ENCODE results near the gene TYW1.
"Not testable (repeated sequence)": the region's sequence is repeated elsewhere in the genome, so short reads cannot be mapped to it uniquely, and the experiment has no call there.

Gene TYW1

GRCh38 chr7:67189160-67189559 is 192.5 kb downstream of the TYW1 start:
- not testable (repeated sequence) for H3K36me3 ChIP-seq (ENCODE audit: control insufficient read depth in 5 of 5, insufficient read depth in 5 of 5, low read length in 5 of 5); H3K4me1 ChIP-seq (ENCODE audit: control insufficient read depth in 5 of 5, insufficient read depth in 5 of 5, low read length in 5 of 5); H3K9me3 ChIP-seq (ENCODE audit: control insufficient read depth in 5 of 5, low read length in 5 of 5); H3K4me3 ChIP-seq (ENCODE audit: low read depth in 1 of 5, low read length in 5 of 5); H3K27me3 ChIP-seq (ENCODE audit: control insufficient read depth in 5 of 5, insufficient read depth in 4 of 5, low read length in 5 of 5); H3K27ac ChIP-seq (ENCODE audit: low read depth, low read length); H3K9ac ChIP-seq (ENCODE audit: low read length in 5 of 5)

DNA sequence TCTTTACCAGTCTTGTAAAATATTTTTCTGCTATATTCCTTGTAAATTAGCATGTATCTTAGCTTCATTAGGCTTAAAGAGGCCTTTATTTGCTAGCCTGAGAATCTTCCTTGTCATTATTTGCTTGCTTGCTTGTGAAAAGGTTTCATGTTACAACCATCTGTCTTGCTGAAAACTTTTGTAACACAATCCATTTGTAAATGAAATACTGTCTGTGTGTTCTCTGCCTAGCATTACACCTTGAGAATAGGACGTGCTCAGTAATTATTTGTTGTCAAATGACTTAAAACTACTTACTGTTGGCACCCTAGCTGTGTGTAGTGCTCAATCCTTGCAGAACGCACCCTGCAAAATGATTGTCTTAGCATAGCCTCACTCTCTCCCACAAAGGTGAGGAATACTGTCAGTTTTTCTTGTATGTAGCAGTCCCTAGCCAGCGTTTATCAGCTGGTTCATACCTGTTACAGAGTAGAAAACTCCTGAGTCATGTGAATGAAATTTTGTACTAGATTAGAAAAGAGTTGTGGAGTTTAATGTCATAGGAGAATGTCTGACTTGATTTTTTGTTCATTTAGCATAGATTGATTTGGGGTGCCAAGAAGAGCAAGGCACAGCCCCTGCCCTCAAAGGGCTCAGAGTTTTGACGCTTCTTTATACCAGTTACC is 193.3 kb downstream of the TYW1 start:
- not testable (repeated sequence) for H3K9me3 ChIP-seq (ENCODE audit: control insufficient read depth in 5 of 5, low read length in 5 of 5); H3K4me1 ChIP-seq (ENCODE audit: control insufficient read depth in 5 of 5, insufficient read depth in 5 of 5, low read length in 5 of 5); H3K4me3 ChIP-seq (ENCODE audit: low read depth in 1 of 5, low read length in 5 of 5); H3K9ac ChIP-seq (ENCODE audit: low read length in 5 of 5); H3K36me3 ChIP-seq (ENCODE audit: control insufficient read depth in 5 of 5, insufficient read depth in 5 of 5, low read length in 5 of 5); H3K27me3 ChIP-seq (ENCODE audit: control insufficient read depth in 5 of 5, insufficient read depth in 4 of 5, low read length in 5 of 5); H3K27ac ChIP-seq (ENCODE audit: low read depth, low read length)

- not testable (repeated sequence) for H3K27ac ChIP-seq (ENCODE audit: low read depth, low read length); H3K27me3 ChIP-seq (ENCODE audit: control insufficient read depth in 5 of 5, insufficient read depth in 4 of 5, low read length in 5 of 5); H3K4me3 ChIP-seq (ENCODE audit: low read depth in 1 of 5, low read length in 5 of 5); H3K36me3 ChIP-seq (ENCODE audit: control insufficient read depth in 5 of 5, insufficient read depth in 5 of 5, low read length in 5 of 5); H3K9me3 ChIP-seq (ENCODE audit: control insufficient read depth in 5 of 5, low read length in 5 of 5); H3K4me1 ChIP-seq (ENCODE audit: control insufficient read depth in 5 of 5, insufficient read depth in 5 of 5, low read length in 5 of 5); H3K9ac ChIP-seq (ENCODE audit: low read length in 5 of 5)
Measured at GRCh38 chr7:67191002-67191720, 194.5 kb downstream of the TYW1 start.

DNA sequence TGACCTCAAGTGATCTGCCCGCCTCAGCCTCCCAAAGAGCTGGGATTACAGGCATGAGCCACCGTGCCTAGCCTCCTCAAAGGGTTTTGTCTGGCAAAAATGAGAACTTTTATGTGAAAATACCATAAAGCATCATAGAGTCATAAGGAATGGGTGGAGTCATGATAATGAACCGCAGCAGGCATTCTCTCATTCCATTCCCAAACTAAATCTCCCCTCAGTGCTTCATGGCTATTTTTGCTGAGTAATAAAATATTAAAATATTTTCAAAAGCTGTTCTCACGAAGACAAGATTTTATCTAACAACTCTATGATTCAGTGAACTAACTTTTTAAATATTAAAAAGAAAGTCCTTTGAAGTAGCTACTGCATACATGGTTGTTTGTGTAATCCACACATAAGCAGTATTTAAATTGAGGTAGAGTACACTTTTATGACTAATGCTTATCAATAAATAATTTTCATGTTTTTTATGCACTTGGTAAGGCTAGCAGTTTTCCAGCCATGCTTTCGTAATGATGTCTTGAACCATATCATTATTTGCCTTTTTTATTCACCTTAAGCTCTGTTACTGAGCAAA is 195.6 kb downstream of the TYW1 start:
- H3K9ac ChIP-seq (ENCODE audit: low read length in 5 of 5); H3K4me1 ChIP-seq (ENCODE audit: control insufficient read depth in 5 of 5, insufficient read depth in 5 of 5, low read length in 5 of 5); H3K9me3 ChIP-seq (ENCODE audit: control insufficient read depth in 5 of 5, low read length in 5 of 5); H3K36me3 ChIP-seq (ENCODE audit: control insufficient read depth in 5 of 5, insufficient read depth in 5 of 5, low read length in 5 of 5); H3K4me3 ChIP-seq (ENCODE audit: low read depth in 1 of 5, low read length in 5 of 5); H3K27ac ChIP-seq (ENCODE audit: low read depth, low read length); H3K27me3 ChIP-seq (ENCODE audit: control insufficient read depth in 5 of 5, insufficient read depth in 4 of 5, low read length in 5 of 5): not testable (repeated sequence)

DNA sequence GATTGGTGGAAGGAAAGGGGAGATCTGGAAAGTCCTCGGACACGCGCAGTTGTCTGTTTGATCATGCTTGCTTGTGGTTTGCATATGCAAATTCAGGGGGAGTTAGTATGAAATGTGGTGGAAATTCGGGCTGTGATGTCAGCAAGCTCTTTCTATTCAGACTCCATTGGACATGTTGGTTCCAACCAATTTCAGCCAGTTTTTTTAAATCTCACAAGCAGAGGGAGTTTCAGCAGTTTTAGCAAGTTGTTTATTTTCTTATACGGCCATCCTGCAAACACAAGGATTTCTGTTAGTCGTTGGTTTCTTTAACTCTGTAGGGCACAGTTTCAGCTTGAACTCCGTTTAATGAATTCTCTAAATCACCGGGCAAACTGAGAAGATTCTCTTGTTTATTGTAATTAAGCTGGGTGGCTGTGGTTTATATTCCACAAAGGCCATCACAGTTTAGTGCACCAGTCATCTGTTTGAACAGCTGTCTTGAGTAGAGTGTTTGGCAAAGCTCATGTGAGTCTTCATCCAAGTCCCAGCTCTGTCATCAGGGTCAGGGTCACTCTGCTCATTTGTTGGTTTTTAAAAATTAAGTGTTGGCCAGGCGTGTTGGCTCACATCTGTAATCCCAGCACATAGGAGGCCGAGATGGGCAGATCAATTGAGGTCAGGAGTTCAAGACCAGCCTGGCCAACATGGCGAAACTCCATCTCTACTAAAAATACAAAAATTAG is 196.4 kb downstream of the TYW1 start:
- not testable (repeated sequence) for H3K27ac ChIP-seq (ENCODE audit: low read depth, low read length); H3K36me3 ChIP-seq (ENCODE audit: control insufficient read depth in 5 of 5, insufficient read depth in 5 of 5, low read length in 5 of 5); H3K4me1 ChIP-seq (ENCODE audit: control insufficient read depth in 5 of 5, insufficient read depth in 5 of 5, low read length in 5 of 5); H3K27me3 ChIP-seq (ENCODE audit: control insufficient read depth in 5 of 5, insufficient read depth in 4 of 5, low read length in 5 of 5); H3K9me3 ChIP-seq (ENCODE audit: control insufficient read depth in 5 of 5, low read length in 5 of 5); H3K9ac ChIP-seq (ENCODE audit: low read length in 5 of 5); H3K4me3 ChIP-seq (ENCODE audit: low read depth in 1 of 5, low read length in 5 of 5)

DNA sequence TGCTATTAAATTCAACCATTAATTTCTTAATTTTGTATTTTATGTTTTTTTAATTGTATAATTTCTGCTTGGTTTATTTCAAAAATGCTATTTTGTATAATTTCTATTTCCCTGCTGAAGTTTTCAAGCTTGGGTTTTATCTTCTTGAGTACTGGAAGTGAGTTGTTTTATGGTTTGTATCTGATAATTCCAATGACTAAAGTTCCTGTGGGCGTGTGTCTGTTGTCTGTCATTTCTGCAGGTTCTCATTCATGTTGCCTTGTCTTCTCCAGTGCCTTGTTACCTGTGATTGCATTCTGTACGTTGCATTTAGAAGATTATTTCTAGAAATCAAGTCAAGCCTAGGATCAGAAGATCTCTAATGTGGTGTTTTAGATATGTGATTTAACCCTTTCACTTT is 199.5 kb downstream of the TYW1 start:
- not testable (repeated sequence) for H3K27me3 ChIP-seq (ENCODE audit: control insufficient read depth in 5 of 5, insufficient read depth in 4 of 5, low read length in 5 of 5); H3K4me1 ChIP-seq (ENCODE audit: control insufficient read depth in 5 of 5, insufficient read depth in 5 of 5, low read length in 5 of 5); H3K36me3 ChIP-seq (ENCODE audit: control insufficient read depth in 5 of 5, insufficient read depth in 5 of 5, low read length in 5 of 5); H3K4me3 ChIP-seq (ENCODE audit: low read depth in 1 of 5, low read length in 5 of 5); H3K9ac ChIP-seq (ENCODE audit: low read length in 5 of 5); H3K9me3 ChIP-seq (ENCODE audit: control insufficient read depth in 5 of 5, low read length in 5 of 5); H3K27ac ChIP-seq (ENCODE audit: low read depth, low read length)

DNA sequence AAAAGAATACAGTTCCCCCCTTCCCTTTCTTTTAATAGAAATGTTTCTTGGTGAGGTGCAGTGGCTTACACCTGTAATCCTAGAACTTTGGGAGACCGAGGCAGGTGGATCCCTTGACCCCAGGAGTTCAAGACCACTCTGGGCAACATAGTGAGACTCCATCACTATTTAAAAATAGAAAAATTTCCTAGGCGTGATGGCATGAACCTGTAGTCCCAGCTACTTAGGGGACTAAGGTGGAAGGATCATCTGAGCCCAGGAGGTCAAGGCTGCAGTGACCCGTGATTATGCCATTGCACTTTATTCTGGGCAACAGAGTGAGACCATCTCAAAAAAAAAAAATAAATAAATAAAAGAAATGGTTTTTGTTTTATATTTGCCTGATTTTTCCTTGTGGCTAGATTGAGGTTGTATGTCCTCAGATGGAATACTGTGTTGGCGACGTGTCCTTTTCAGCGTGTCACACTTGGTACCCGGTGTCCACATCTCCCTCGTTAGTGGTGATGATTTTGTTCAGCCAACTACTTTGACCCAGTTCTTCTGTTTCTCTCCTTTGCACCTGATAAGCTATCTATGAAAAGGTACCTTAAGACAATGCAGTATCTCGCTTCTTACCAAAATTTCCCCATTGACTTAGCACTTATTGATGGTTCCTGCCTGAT is 202.4 kb downstream of the TYW1 start:
- H3K9ac ChIP-seq (ENCODE audit: low read length in 5 of 5); H3K36me3 ChIP-seq (ENCODE audit: control insufficient read depth in 5 of 5, insufficient read depth in 5 of 5, low read length in 5 of 5); H3K9me3 ChIP-seq (ENCODE audit: control insufficient read depth in 5 of 5, low read length in 5 of 5); H3K4me3 ChIP-seq (ENCODE audit: low read depth in 1 of 5, low read length in 5 of 5); H3K4me1 ChIP-seq (ENCODE audit: control insufficient read depth in 5 of 5, insufficient read depth in 5 of 5, low read length in 5 of 5); H3K27ac ChIP-seq (ENCODE audit: low read depth, low read length); H3K27me3 ChIP-seq (ENCODE audit: control insufficient read depth in 5 of 5, insufficient read depth in 4 of 5, low read length in 5 of 5): not testable (repeated sequence)

GRCh38 chr7:67205772-67206171 is 209.1 kb downstream of the TYW1 start:
- H3K9me3 ChIP-seq (ENCODE audit: control insufficient read depth in 5 of 5, low read length in 5 of 5); H3K27me3 ChIP-seq (ENCODE audit: control insufficient read depth in 5 of 5, insufficient read depth in 4 of 5, low read length in 5 of 5); H3K4me1 ChIP-seq (ENCODE audit: control insufficient read depth in 5 of 5, insufficient read depth in 5 of 5, low read length in 5 of 5); H3K4me3 ChIP-seq (ENCODE audit: low read depth in 1 of 5, low read length in 5 of 5); H3K27ac ChIP-seq (ENCODE audit: low read depth, low read length); H3K9ac ChIP-seq (ENCODE audit: low read length in 5 of 5); H3K36me3 ChIP-seq (ENCODE audit: control insufficient read depth in 5 of 5, insufficient read depth in 5 of 5, low read length in 5 of 5): not testable (repeated sequence)

GRCh38 chr7:67206452-67206851 is 209.8 kb downstream of the TYW1 start:
- no peak overlapping the region for H3K9ac ChIP-seq (ENCODE audit: low read length in 5 of 5)
- no peaks in the 10 kb centered on the region for H3K9me3 ChIP-seq (ENCODE audit: control insufficient read depth in 5 of 5, low read length in 5 of 5)
- H3K27me3 ChIP-seq (ENCODE audit: control insufficient read depth in 5 of 5, insufficient read depth in 4 of 5, low read length in 5 of 5) = no peaks in the 10 kb centered on the region
- no peak overlapping the region for H3K4me3 ChIP-seq (ENCODE audit: low read depth in 1 of 5, low read length in 5 of 5)
- H3K4me1 ChIP-seq (ENCODE audit: control insufficient read depth in 5 of 5, insufficient read depth in 5 of 5, low read length in 5 of 5) = no peaks in the 10 kb centered on the region
- peaks cover 0 to 9% (median 5%) of the 10 kb centered on the region in 5 donors for H3K36me3 ChIP-seq (ENCODE audit: control insufficient read depth in 5 of 5, insufficient read depth in 5 of 5, low read length in 5 of 5)
- no peak overlapping the region for H3K27ac ChIP-seq (ENCODE audit: low read depth, low read length)

DNA sequence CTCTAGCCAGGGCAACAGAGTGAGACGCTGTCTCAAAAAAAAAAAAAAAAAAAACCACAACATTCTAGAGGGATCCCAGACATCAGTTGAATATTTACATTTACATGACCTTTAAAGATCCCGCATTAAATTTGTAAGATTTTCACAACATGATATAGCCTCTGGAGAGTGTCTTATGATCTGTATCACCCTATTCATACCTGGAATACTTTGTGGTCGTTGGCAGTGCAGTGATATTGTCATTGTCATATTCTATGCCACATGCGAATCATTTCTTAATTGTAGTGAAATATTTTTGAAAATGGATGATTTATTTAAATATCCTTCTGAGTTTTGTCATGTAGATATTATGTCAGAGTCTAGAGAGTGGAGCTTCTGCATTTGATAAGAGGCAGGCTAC is 212.0 kb downstream of the TYW1 start:
- not testable (repeated sequence) for H3K36me3 ChIP-seq (ENCODE audit: control insufficient read depth in 5 of 5, insufficient read depth in 5 of 5, low read length in 5 of 5); H3K4me3 ChIP-seq (ENCODE audit: low read depth in 1 of 5, low read length in 5 of 5); H3K4me1 ChIP-seq (ENCODE audit: control insufficient read depth in 5 of 5, insufficient read depth in 5 of 5, low read length in 5 of 5); H3K9me3 ChIP-seq (ENCODE audit: control insufficient read depth in 5 of 5, low read length in 5 of 5); H3K27ac ChIP-seq (ENCODE audit: low read depth, low read length); H3K9ac ChIP-seq (ENCODE audit: low read length in 5 of 5); H3K27me3 ChIP-seq (ENCODE audit: control insufficient read depth in 5 of 5, insufficient read depth in 4 of 5, low read length in 5 of 5)
